K562 (cell line): ENCODE results near the gene GOPC. TPM values are rescaled to one million over a fixed set of nuclear protein-coding genes. Genes with fewer than 3 reads are reported as not detected.

Source experiments
- ARID2 ChIP-seq: fragments of 450-650 bp; IDR thresholded peaks from 2 replicates; pipeline ENCODE4 v1.6.1; 2017; ENCODE audit warnings: antibody characterized with exemption, mild to moderate bottlenecking
- ARID3B ChIP-seq: fragments of 250-450 bp; sonication (Bioruptor Pico); IDR thresholded peaks from 2 replicates; pipeline ENCODE4 v1.4.0; 2020; ENCODE audit warnings: borderline replicate concordance
- ASH1L ChIP-seq: fragments of 450-650 bp; IDR thresholded peaks from 2 replicates; pipeline ENCODE4 v1.6.1; 2018; ENCODE audit warnings: borderline replicate concordance, mild to moderate bottlenecking, low read depth; ENCODE audit not compliant: partially characterized antibody
- CEBPG ChIP-seq, 3 experiments: fragments of 200-800 bp in 1 of 3; sonication (Bioruptor generic) in 1 of 3; sonication (generic) in 1 of 3; formaldehyde crosslinking in 1 of 3; IDR thresholded peaks in 2 of 3; conservative IDR thresholded peaks in 1 of 3; 2 replicates each; pipeline versions ENCODE4 v1.6.1 to v1.8.0; 2016 to 2022; ENCODE audit warnings: missing compliant biosample characterization in 2 of 3, missing genetic modification characterization in 2 of 3, mild to moderate bottlenecking in 1 of 3, missing genetic modification reagents in 1 of 3
- CLOCK ChIP-seq: fragments of 250-450 bp; sonication (Bioruptor Pico); IDR thresholded peaks from 2 replicates; pipeline ENCODE4 v1.4.0; 2020; ENCODE audit warnings: mild to moderate bottlenecking, moderate library complexity, borderline replicate concordance
- HCFC1 ChIP-seq: IDR thresholded peaks from 2 replicates; pipeline ENCODE4 v1.6.1; 2012; ENCODE audit warnings: low read depth, low read length, improper control_type of control experiment
- HMGN3 ChIP-seq: IDR thresholded peaks from 2 replicates; pipeline ENCODE4 v1.6.1; 2011; ENCODE audit warnings: borderline replicate concordance, low read depth, mild to moderate bottlenecking, mixed read lengths, low read length; ENCODE audit not compliant: insufficient read length; ENCODE audit errors: extremely low read depth
- HNRNPL ChIP-seq: fragments of 200-400 bp; formaldehyde crosslinking; IDR thresholded peaks from 2 replicates; pipeline ENCODE4 v1.6.1; 2017; ENCODE audit warnings: low read depth, mild to moderate bottlenecking, low read length
- ILF3 ChIP-seq: fragments of 450-650 bp; IDR thresholded peaks from 2 replicates; pipeline ENCODE4 v1.6.1; 2018; ENCODE audit warnings: antibody characterized with exemption, mild to moderate bottlenecking, moderate library complexity, borderline replicate concordance
- MTA1 ChIP-seq: fragments of 450-650 bp; IDR thresholded peaks from 2 replicates; pipeline ENCODE4 v1.6.1; 2017; ENCODE audit warnings: borderline replicate concordance
- POLR2H ChIP-seq: IDR thresholded peaks from 2 replicates; pipeline ENCODE4 v1.6.1; 2016; ENCODE audit warnings: missing genetic modification characterization, low read depth, mild to moderate bottlenecking, control low read depth, missing compliant biosample characterization, moderate library complexity
- PTBP1 ChIP-seq: fragments of 200-400 bp; formaldehyde crosslinking; IDR thresholded peaks from 2 replicates; pipeline ENCODE4 v1.6.1; 2017; ENCODE audit warnings: low read depth, low read length
- RAD21 ChIP-seq, 2 experiments: fragments of 250-450 bp in 1 of 2; fragments of 450-650 bp in 1 of 2; sonication (Bioruptor Pico) in 1 of 2; formaldehyde crosslinking in 1 of 2; IDR thresholded peaks in 1 of 2; conservative IDR thresholded peaks in 1 of 2; 2 replicates each; pipeline versions ENCODE4 v1.4.0 to v1.8.0; 2020 to 2022; ENCODE audit warnings: mild to moderate bottlenecking in 2 of 2, moderate library complexity in 1 of 2
- RBBP5 ChIP-seq: fragments of 200-600 bp; sonication (generic); IDR thresholded peaks from 2 replicates; pipeline ENCODE4 v1.6.1; 2012; ENCODE audit warnings: borderline replicate concordance, mild to moderate bottlenecking, low read length, control low read depth, inconsistent platforms; ENCODE audit not compliant: insufficient read depth, poor library complexity, severe bottlenecking
- RBM34 ChIP-seq: fragments of 200-400 bp; formaldehyde crosslinking; IDR thresholded peaks from 2 replicates; pipeline ENCODE4 v1.6.1; 2018; ENCODE audit warnings: low read length, borderline replicate concordance; ENCODE audit not compliant: insufficient read depth
- TAF9B ChIP-seq: fragments of 450-650 bp; IDR thresholded peaks from 2 replicates; pipeline ENCODE4 v1.6.1; 2018; ENCODE audit warnings: mild to moderate bottlenecking; ENCODE audit not compliant: partially characterized antibody
- ZBTB34 ChIP-seq: fragments of 250-450 bp; sonication (Bioruptor Pico); IDR thresholded peaks from 2 replicates; pipeline ENCODE4 v1.8.0; 2021; ENCODE audit warnings: mild to moderate bottlenecking, moderate library complexity
- ZNF445 ChIP-seq: fragments of 250-450 bp; sonication (Bioruptor Pico); IDR thresholded peaks from 2 replicates; pipeline ENCODE4 v1.4.0; 2020; ENCODE audit warnings: low read depth, mild to moderate bottlenecking, moderate library complexity
- ZNF586 ChIP-seq: fragments of 450-650 bp; formaldehyde crosslinking; conservative IDR thresholded peaks from 2 replicates; pipeline ENCODE4 v1.4.0; 2020; ENCODE audit warnings: mild to moderate bottlenecking, moderate library complexity
- polyA plus RNA-seq, 8 experiments: library from polyadenylated mRNA; depleted of rRNA in 4 of 8; stranded (reverse) in 5 of 8; unstranded in 3 of 8; fragments of >200 nt; fragmentation: Nextera tagmentation in 2 of 8; fragmentation: Illumina TruSeq in 1 of 8; extraction: Ambion mirVana in 2 of 8; extraction: Trizol in 1 of 8; gene quantifications; 2 replicates each; pipeline versions ENCODE4 v1.2.1 to v1.2.3, GENCODE V29; 2011 to 2014; ENCODE audit warnings: inconsistent platforms in 1 of 8, missing spikeins in 1 of 8
- total RNA-seq, 7 experiments: library from RNA; depleted of rRNA in 6 of 7; stranded (reverse); fragments of >200 nt in 6 of 7; fragmentation: Illumina TruSeq in 2 of 7; extraction: Trizol in 2 of 7; gene quantifications; 2 replicates each; pipeline versions ENCODE4 v1.2.1 to v1.2.3, GENCODE V29; 2011 to 2021; ENCODE audit warnings: low replicate concordance in 1 of 7

Gene GOPC
- total and polyA plus RNA-seq, 9 of the 15 experiments (the other 6 are each of a cell fraction or from before 2014, with no cell fraction given) = 10.0 to 32.2 (median 25.6) TPM

GRCh38 chr6:117595099-117595923 is 7.0 kb downstream of the GOPC start (continued):
- TF ChIP-seq ILF3 = no peak
- no peak for TF ChIP-seq ZNF586 (CRISPR knock-in tag)
- TF ChIP-seq POLR2H (tag) = no peak
- TF ChIP-seq HMGN3 = no peak
- no peak for TF ChIP-seq MTA1
- TF ChIP-seq ZBTB34 (CRISPR knock-in tag) = peak; percentile 82
- no peak for TF ChIP-seq ARID3B (CRISPR knock-in tag)
- no peak for TF ChIP-seq TAF9B
- no peak for TF ChIP-seq HCFC1
- TF ChIP-seq RBBP5 = no peak
- no peak for TF ChIP-seq RBM34
- no peak for TF ChIP-seq PTBP1
- TF ChIP-seq CLOCK = no peak
- TF ChIP-seq ZNF445 (CRISPR knock-in tag) = no peak
- no peak for TF ChIP-seq CEBPG (CRISPR knock-in tag; IDR thresholded peaks at IDR 0.05)
- TF ChIP-seq CEBPG (tag; conservative IDR thresholded peaks at IDR 0.05 in 1 of 2, IDR thresholded peaks at IDR 0.05 in 1 of 2) = no peak
- TF ChIP-seq ARID2 = no peak
- TF ChIP-seq RAD21 (CRISPR knock-in tag; conservative IDR thresholded peaks at IDR 0.05 in 1 of 2, IDR thresholded peaks at IDR 0.05 in 1 of 2) = no peak
- no peak for TF ChIP-seq ASH1L
- no peak for TF ChIP-seq HNRNPL
